ENCODE measurements around the gene NKAIN2.
"Not testable (repeated sequence)": the region's sequence is repeated elsewhere in the genome, so short reads cannot be mapped to it uniquely, and the experiment has no call there.

Gene NKAIN2

DNA sequence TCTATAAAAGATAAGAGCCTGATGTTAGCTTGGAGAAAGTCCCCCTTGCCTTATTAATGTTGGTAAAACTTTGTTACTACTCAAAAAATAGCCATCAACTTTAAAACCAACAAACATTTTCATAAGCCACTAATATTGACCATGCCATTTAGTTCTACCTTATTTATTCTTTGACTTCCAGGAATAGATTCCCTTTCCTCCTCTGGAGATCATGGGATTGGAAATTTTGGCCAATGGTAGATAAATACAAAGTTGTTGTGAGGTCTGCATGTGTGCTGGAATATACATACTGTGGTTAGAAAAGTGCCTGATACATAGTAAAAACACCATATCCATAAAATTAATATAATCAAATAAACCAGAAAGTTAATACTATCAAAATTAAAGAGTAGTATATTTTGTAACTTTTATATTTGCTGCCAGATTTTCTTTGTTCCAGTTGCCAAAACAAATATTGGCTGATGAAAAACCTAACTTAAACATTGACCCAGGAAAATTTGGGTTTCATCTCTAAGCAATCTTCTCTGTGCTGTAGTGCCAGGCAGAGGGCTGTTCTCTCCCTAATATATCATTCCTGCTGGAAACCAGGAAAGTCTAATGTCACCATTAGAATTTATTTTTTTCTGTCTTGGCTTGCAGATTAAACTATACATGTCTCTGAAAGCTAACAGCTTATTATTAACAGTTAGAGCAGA, 169.1 kb downstream of the NKAIN2 start:
- no peaks in the 10 kb centered on the region for H3K9me3 ChIP-seq (ENCODE audit: control insufficient read depth, low read length)
- no peak overlapping the region for H3K4me3 ChIP-seq (ENCODE audit: low read length)
- H3K36me3 ChIP-seq (ENCODE audit: control insufficient read depth, insufficient read depth, low read length, severe bottlenecking) = no peaks in the 10 kb centered on the region
- no peak overlapping the region for H3K9ac ChIP-seq (ENCODE audit: low read length)
- no peaks in the 10 kb centered on the region for H3K27me3 ChIP-seq (replicated peaks; ENCODE audit: control insufficient read depth, insufficient read depth, low read length)
- no peak for DNase-seq (ENCODE audit: low read depth)
- no peaks in the 10 kb centered on the region for H3K4me1 ChIP-seq (ENCODE audit: control insufficient read depth, insufficient read depth, low read length)

DNA sequence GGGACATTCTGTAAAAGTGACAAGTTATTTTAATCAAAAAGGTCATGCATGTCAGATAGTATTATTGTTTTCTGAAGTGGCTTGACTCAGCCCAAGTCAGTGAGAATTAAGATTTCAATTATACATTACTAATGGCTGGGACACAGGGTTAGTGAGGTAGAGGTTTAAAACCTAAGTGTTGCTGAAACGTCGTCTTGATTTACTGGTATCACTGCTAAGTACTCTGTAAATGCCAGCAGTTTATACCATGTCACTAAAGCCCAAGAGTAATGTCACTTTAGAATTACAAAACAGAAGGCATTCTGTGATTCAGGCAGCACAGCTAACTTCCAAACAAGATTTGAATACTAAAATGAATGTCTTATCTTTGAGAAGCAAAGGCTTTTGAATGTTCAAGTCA, 176.6 kb downstream of the NKAIN2 start:
- Histone ChIP-seq H3K9me3 (ENCODE audit: control insufficient read depth, low read length) (no peaks in the 10 kb centered on the region), H3K9ac (ENCODE audit: low read length) (no peak overlapping the region), H3K27me3 (replicated peaks; ENCODE audit: control insufficient read depth, insufficient read depth, low read length) (no peaks in the 10 kb centered on the region), H3K4me3 (ENCODE audit: low read length) (no peak overlapping the region), H3K4me1 (ENCODE audit: control insufficient read depth, insufficient read depth, low read length) (no peaks in the 10 kb centered on the region), H3K36me3 (ENCODE audit: control insufficient read depth, insufficient read depth, low read length, severe bottlenecking) (no peaks in the 10 kb centered on the region)
- no peak for DNase-seq (ENCODE audit: low read depth)

DNA sequence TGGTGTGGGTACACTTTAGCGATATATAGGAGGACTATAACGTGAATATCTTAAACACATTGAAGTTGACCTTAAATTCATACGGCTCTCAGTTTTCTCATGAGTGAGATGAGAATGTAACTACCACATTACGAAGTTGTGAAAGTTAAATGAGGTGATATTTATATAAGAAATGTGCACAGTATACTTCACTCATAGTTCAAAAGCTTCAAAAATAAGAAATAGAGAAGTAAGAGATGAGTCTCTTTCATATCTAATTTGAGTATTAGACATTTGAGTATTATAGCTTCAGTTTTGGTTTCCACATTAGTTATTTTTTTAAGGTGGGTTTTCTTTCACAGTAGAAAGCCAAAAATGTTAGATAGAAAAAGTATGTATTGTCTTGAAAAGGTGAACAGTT, 183.3 kb downstream of the NKAIN2 start:
- Histone ChIP-seq H3K9me3 (ENCODE audit: control insufficient read depth, low read length) (no peaks in the 10 kb centered on the region), H3K27me3 (replicated peaks; ENCODE audit: control insufficient read depth, insufficient read depth, low read length) (no peaks in the 10 kb centered on the region), H3K9ac (ENCODE audit: low read length) (no peak overlapping the region), H3K4me3 (ENCODE audit: low read length) (no peak overlapping the region), H3K36me3 (ENCODE audit: control insufficient read depth, insufficient read depth, low read length, severe bottlenecking) (no peaks in the 10 kb centered on the region), H3K4me1 (ENCODE audit: control insufficient read depth, insufficient read depth, low read length) (no peaks in the 10 kb centered on the region)
- DNase-seq (ENCODE audit: low read depth) = no peak

DNA sequence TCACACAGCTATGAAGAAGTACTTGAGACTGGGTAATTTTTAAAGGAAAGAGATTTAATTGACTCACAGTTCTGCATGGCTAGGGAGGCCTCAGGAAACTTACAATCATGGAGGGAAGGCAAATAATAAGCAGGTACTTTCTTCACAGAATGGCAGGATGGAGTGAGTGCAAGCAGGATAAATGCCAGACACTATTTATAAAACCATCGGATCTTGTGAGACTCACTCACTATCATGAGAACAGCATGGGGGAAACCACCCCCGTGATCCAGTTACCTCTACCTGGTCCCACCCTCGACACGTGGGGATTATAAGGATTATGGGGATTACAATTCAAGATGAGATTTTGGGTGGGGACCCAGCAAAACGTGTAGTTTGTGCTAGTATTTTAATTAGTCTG, 186.3 kb downstream of the NKAIN2 start:
- H3K27me3 ChIP-seq (replicated peaks; ENCODE audit: control insufficient read depth, insufficient read depth, low read length); H3K4me1 ChIP-seq (ENCODE audit: control insufficient read depth, insufficient read depth, low read length); H3K4me3 ChIP-seq (ENCODE audit: low read length); DNase-seq (ENCODE audit: low read depth); H3K36me3 ChIP-seq (ENCODE audit: control insufficient read depth, insufficient read depth, low read length, severe bottlenecking); H3K9ac ChIP-seq (ENCODE audit: low read length); H3K9me3 ChIP-seq (ENCODE audit: control insufficient read depth, low read length): not testable (repeated sequence)

DNA sequence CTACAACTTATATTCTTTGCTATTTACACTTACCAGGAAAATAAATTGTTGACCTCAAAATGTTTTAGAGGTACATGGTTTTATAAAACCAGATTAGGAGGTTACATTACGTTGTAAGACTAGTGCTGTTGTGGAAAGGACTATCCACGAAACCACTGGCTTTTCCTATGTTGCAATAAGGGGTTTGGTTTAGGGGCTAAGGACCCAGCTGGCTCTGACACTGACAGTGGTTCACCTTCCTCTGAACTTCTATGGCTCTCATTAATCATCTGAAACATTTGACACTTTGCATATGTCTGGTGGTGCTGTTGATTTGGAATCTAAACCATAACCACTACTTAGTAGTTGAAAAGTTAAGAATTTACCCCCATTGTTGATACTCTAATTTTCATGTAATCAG, 186.7 kb downstream of the NKAIN2 start:
- Histone ChIP-seq H3K9me3 (ENCODE audit: control insufficient read depth, low read length) (no peaks in the 10 kb centered on the region), H3K4me1 (ENCODE audit: control insufficient read depth, insufficient read depth, low read length) (no peaks in the 10 kb centered on the region), H3K36me3 (ENCODE audit: control insufficient read depth, insufficient read depth, low read length, severe bottlenecking) (no peaks in the 10 kb centered on the region), H3K4me3 (ENCODE audit: low read length) (no peak overlapping the region), H3K27me3 (replicated peaks; ENCODE audit: control insufficient read depth, insufficient read depth, low read length) (no peaks in the 10 kb centered on the region), H3K9ac (ENCODE audit: low read length) (no peak overlapping the region)
- no peak for DNase-seq (ENCODE audit: low read depth)

DNA sequence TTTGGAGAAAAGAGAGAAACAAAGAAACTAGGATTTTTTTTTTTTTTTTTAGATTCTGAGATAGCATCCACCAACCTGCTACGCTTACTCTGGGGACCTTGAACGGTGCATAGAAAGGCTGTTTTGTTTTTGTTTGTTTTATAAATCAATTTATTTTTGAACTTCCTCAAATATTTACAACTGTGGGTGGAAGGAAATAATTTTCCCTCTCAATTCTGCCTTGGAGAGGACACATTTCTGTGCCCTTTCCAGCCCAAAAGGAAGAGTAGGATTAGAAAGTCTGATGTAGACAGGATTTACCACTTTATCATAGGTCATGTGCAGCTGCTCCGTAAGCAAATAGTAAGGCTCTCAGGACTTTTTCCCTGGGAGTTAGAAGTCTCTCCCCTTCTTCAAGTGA, 190.5 kb downstream of the NKAIN2 start:
- H3K9me3 ChIP-seq (ENCODE audit: control insufficient read depth, low read length) = no peaks in the 10 kb centered on the region
- no peaks in the 10 kb centered on the region for H3K27me3 ChIP-seq (replicated peaks; ENCODE audit: control insufficient read depth, insufficient read depth, low read length)
- no peak for DNase-seq (ENCODE audit: low read depth)
- no peaks in the 10 kb centered on the region for H3K4me1 ChIP-seq (ENCODE audit: control insufficient read depth, insufficient read depth, low read length)
- H3K4me3 ChIP-seq (ENCODE audit: low read length) = no peak overlapping the region
- H3K36me3 ChIP-seq (ENCODE audit: control insufficient read depth, insufficient read depth, low read length, severe bottlenecking) = no peaks in the 10 kb centered on the region
- H3K9ac ChIP-seq (ENCODE audit: low read length) = no peak overlapping the region

DNA sequence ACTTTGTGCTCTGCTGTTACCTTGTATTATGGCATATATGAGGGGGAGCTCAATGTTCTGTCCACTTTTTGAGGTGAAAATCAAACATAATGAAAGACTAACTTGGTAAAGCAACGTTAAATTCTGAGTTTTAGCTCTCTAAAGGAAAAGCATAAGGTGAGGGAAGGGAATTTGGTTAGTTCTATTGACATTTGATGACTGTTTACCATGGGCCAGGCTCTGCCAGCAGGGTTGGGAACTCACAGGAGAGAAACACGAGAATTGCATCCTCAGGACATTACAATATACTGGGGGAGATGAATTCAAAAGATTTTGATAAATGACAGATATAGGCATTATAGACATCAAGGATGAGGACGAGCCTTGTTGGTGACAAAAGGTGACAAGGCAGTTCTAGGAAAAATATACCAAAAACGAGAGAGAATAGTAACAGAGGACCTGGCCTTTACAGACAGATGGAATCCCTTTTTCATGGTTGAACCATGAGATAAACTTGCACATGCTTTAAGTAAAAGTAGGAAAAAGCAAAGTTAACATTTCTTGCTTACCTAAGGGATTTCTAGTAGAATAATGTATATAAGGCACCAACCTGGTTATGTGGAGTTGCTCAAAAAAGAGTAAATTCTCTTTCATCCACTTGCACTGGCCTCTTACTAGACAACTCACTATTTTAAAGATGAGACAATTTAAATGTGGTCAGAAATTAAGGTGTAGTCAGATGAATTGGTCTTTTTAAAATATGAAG, 191.4 kb downstream of the NKAIN2 start:
- H3K9me3 ChIP-seq (ENCODE audit: control insufficient read depth, low read length) = no peaks in the 10 kb centered on the region
- H3K4me1 ChIP-seq (ENCODE audit: control insufficient read depth, insufficient read depth, low read length) = no peaks in the 10 kb centered on the region
- no peaks in the 10 kb centered on the region for H3K27me3 ChIP-seq (replicated peaks; ENCODE audit: control insufficient read depth, insufficient read depth, low read length)
- no peak overlapping the region for H3K4me3 ChIP-seq (ENCODE audit: low read length)
- no peak overlapping the region for H3K9ac ChIP-seq (ENCODE audit: low read length)
- no peak for DNase-seq (ENCODE audit: low read depth)
- H3K36me3 ChIP-seq (ENCODE audit: control insufficient read depth, insufficient read depth, low read length, severe bottlenecking) = no peaks in the 10 kb centered on the region

DNA sequence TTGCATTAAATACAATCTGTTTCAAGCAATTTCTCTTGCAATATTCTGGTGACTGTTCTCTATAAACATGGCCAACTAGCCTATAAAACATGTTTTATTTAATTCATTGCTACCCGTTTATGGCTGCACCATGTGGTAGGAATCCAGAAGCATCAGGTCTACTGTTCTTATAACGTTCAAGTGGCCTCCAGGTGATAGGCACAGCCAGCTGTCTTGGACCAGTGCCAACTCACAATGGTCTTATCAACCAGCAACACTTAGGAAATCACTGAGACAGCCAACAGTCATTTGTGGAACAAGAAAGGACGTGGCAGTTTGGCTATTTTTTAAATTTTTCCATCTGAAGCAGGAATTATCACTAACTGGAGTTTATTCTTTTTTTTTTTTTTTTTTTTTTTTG, 193.6 kb downstream of the NKAIN2 start:
- Histone ChIP-seq H3K4me1 (ENCODE audit: control insufficient read depth, insufficient read depth, low read length) (no peaks in the 10 kb centered on the region), H3K4me3 (ENCODE audit: low read length) (no peak overlapping the region), H3K9me3 (ENCODE audit: control insufficient read depth, low read length) (no peaks in the 10 kb centered on the region), H3K27me3 (replicated peaks; ENCODE audit: control insufficient read depth, insufficient read depth, low read length) (no peaks in the 10 kb centered on the region), H3K36me3 (ENCODE audit: control insufficient read depth, insufficient read depth, low read length, severe bottlenecking) (no peaks in the 10 kb centered on the region), H3K9ac (ENCODE audit: low read length) (no peak overlapping the region)
- DNase-seq (ENCODE audit: low read depth) = no peak

DNA sequence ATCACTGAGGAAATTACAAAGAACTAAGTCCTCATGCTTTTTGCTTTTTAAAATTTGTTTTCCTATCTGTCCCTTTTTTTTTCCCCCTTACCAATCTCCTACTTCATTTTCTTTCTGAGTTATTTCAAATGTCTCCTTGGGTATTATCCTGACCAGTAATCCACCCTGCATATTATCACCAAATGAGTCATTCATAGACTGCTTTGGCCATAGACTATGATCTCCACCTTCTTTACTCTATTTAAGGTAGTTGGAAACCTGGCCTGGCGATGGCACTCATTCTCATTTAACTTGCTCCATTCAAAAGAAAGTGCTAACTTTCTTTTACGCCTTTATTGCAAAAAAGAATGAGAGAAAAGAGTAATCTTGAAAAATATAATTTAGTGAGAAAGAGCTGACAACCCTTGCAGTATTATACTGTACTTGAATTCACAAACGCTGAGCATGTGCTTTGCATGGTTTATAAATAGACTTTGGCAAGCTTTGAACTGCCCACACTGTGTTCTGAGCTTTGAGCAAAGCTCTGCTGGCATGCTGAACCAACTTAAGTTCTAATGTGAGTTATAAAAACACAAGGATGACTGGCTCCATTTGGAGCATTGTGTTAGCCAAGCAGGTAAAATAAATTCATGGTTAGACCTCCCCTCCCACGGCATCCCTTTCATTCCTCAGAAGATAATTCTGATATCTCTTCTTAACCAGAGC, 198.9 kb downstream of the NKAIN2 start:
- Histone ChIP-seq H3K9ac (ENCODE audit: low read length) (no peak overlapping the region), H3K27me3 (replicated peaks; ENCODE audit: control insufficient read depth, insufficient read depth, low read length) (no peaks in the 10 kb centered on the region), H3K36me3 (ENCODE audit: control insufficient read depth, insufficient read depth, low read length, severe bottlenecking) (no peaks in the 10 kb centered on the region), H3K4me1 (ENCODE audit: control insufficient read depth, insufficient read depth, low read length) (no peaks in the 10 kb centered on the region), H3K9me3 (ENCODE audit: control insufficient read depth, low read length) (no peaks in the 10 kb centered on the region), H3K4me3 (ENCODE audit: low read length) (no peak overlapping the region)
- no peak for DNase-seq (ENCODE audit: low read depth)

DNA sequence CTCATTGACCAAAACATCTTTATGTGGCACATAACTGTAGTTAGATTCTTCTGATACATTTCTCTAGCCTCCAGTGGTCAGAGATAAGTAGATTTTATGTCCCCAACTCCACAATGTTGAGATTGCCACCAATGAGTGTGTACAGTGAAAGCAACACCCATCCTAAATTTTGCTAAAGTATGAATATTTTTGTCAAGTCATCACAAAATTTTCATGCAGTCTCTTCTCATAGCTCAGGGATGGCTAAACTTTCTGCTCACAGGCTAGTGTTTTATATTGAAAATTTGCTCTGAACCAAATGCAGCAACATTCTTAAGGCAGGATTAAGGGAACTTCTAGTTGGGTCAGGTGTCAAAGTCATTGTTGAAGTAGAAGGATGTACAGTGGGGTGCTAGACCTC, 203.6 kb downstream of the NKAIN2 start:
- H3K4me1 ChIP-seq (ENCODE audit: control insufficient read depth, insufficient read depth, low read length) = no peaks in the 10 kb centered on the region
- no peak overlapping the region for H3K4me3 ChIP-seq (ENCODE audit: low read length)
- no peaks in the 10 kb centered on the region for H3K36me3 ChIP-seq (ENCODE audit: control insufficient read depth, insufficient read depth, low read length, severe bottlenecking)
- no peaks in the 10 kb centered on the region for H3K27me3 ChIP-seq (replicated peaks; ENCODE audit: control insufficient read depth, insufficient read depth, low read length)
- no peak for DNase-seq (ENCODE audit: low read depth)
- H3K9ac ChIP-seq (ENCODE audit: low read length) = no peak overlapping the region
- no peaks in the 10 kb centered on the region for H3K9me3 ChIP-seq (ENCODE audit: control insufficient read depth, low read length)
